Right lobe of liver (tissue), 4 donors: Measurements from ENCODE around the gene EPHB3.

ENCODE experiments used
- POLR2A ChIP-seq: fragments of 450-650 bp; IDR thresholded peaks from one replicate; pipeline ENCODE4 v1.6.1; 2017; ENCODE audit warnings: antibody characterized with exemption, mild to moderate bottlenecking
- TF ChIP-seq, protein P1 (sequence below), 4 donors: fragments of 200-600 bp in 3 of 4; fragments of 450-650 bp in 1 of 4; IDR thresholded peaks; one replicate each; pipeline versions ENCODE4 v1.5.1 to v1.8.0; 2016 to 2022; ENCODE audit warnings: antibody characterized with exemption in 4 of 4, mild to moderate bottlenecking in 2 of 4
- donor health status: DM: no; HTN: no; CAD: no.
- donor health status: DM: no; HTN: no; CAD: no.
- donor health status: DM: no; HTN: yes; CAD: no.

DNA sequence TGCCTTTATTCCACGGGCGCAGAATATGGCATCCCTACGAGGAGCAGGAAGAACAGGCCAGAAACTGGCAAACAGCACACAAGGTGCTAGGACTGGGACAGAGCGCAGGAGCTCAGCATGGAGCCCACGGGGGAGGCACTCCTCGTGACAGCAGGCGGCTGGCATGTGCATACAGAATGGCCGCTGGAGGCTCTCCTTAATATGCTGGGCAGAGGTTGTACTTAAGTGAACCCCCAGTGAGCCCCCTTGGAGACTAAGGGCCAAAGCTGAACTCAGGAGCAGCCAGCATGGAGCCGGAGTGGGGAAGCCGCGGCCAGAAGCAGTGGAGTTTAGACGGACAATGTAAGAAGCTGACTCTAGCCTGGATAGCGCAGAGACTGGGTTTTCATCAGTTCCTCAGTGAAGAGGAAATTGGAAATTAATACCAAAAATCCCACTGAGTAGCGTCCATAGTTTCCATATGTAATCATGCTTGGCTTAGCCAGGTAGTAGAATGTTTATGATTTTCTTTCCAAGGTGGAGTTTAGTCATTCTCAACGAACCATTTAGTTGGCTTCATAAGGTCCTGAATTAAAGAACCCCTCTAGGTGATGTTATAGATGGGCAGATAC lies 69.4 kb downstream of the EPHB3 start:
- TF ChIP-seq, protein P1, sequence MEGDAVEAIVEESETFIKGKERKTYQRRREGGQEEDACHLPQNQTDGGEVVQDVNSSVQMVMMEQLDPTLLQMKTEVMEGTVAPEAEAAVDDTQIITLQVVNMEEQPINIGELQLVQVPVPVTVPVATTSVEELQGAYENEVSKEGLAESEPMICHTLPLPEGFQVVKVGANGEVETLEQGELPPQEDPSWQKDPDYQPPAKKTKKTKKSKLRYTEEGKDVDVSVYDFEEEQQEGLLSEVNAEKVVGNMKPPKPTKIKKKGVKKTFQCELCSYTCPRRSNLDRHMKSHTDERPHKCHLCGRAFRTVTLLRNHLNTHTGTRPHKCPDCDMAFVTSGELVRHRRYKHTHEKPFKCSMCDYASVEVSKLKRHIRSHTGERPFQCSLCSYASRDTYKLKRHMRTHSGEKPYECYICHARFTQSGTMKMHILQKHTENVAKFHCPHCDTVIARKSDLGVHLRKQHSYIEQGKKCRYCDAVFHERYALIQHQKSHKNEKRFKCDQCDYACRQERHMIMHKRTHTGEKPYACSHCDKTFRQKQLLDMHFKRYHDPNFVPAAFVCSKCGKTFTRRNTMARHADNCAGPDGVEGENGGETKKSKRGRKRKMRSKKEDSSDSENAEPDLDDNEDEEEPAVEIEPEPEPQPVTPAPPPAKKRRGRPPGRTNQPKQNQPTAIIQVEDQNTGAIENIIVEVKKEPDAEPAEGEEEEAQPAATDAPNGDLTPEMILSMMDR (IDR thresholded peaks at IDR 0.05), result no peak
- TF ChIP-seq POLR2A, result no peak
